Stimulated activated CD4-positive, alpha-beta T cell treated with anti-CD3 and anti-CD28 coated beads, Interleukin-4, amount 100 ng/mL, for 1 hour (primary cell): Measurements from ENCODE around the gene OCIAD1.
"Not testable (repeated sequence)": the region's sequence is repeated elsewhere in the genome, so short reads cannot be mapped to it uniquely, and the experiment has no call there.

Experiments used
- DNase-seq: peaks from one replicate; pipeline ENCODE4 v3.0.0-alpha.2; 2020

Gene OCIAD1

DNA sequence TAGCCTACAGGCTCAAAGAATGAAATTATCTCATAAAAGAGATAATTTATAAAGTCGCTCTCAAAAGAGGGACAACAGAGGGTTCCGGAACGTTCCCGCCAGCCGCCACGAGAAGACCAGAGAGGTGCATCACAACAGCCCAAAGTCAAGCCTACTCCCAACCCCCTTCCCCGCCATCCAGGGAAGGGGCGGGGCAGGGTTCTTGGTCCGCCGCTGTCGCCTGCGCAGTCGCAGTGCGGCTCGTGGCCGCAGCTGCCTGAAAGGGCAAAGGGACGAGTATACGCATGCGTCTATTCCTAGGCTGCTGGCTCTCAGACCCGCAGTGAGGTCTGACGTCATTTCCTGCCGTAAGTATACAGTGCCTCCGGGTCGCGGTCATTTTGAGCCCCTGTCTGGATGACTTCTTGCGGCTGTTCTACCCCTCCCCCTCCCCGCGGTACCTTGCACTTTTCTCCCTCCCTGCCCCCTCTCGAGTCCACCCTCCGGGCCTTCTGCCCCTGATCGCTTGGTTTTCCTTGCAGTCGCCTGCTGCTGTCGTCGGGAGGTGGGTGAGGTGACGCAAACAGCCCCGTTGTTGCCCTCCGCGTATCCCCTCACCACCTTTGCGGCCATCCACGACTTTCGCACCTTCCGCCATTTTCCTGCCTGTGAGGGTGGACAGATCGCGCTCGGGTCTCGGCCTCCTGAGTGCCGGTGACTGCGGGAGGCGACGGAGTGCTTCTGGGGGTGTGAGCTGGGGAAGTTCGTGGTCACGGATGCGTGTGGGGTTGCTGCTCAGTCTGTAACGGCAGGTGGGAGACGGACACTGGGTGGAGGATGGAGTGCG lies at the start of gene OCIAD1:
TSS of gene OCIAD1 (plus strand) at position 383 of the 826 bp plus-strand sequence. CDS start 1,537 bp downstream, outside the sequence.
- peak; percentile 87 for DNase-seq

GRCh38 chr4:48781968-48782367 lies 48.9 kb upstream of the OCIAD1 start:
- no peak for DNase-seq

DNA sequence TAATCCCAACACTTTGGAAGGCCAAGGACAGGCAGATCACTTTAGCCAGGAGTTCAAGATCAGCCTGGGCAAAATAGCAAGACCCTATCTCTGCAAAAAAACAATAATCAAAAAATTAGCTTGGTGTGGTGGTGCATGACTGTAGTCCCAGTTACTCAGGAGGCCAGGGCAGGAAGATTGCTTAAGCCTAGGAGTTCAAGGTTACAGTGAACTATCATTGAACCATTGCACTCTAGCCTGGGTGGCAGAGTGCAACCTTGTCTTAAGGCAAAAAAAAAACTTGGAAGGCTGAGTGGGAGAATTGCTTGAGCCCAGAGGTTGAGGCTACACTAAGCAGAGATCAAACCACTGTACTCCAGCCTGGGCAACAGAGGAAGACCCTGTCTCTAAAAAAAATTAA lies 45.6 kb upstream of the OCIAD1 start:
- no peak for DNase-seq

GRCh38 chr4:48786549-48786948 lies 44.3 kb upstream of the OCIAD1 start:
- no peak for DNase-seq

GRCh38 chr4:48787056-48787455 lies 43.8 kb upstream of the OCIAD1 start:
- no peak for DNase-seq

DNA sequence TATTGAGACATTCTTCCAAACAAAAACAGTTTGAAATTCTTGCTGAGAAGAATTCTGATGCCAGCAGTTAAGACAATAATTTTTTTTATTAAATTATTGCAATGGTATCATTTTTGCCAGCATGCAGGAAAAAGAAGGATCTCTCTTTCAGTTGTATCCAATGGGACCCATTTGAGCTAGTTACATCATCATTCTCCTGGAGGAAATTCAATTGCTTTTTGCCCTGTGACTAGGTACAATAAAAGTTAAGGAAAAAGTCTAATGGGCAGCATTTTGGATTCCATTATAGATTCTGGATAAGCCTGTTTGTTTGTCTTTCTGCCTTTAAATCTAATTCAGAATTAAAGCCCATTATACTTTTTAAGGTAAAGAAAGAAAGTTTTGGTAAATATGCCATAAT lies 40.3 kb upstream of the OCIAD1 start:
- no peak for DNase-seq

- no peak for DNase-seq
Measured at GRCh38 chr4:48791313-48791712, 39.6 kb upstream of the OCIAD1 start.

- DNase-seq: peak; percentile 10
Measured at GRCh38 chr4:48792348-48793006, 38.4 kb upstream of the OCIAD1 start.

DNA sequence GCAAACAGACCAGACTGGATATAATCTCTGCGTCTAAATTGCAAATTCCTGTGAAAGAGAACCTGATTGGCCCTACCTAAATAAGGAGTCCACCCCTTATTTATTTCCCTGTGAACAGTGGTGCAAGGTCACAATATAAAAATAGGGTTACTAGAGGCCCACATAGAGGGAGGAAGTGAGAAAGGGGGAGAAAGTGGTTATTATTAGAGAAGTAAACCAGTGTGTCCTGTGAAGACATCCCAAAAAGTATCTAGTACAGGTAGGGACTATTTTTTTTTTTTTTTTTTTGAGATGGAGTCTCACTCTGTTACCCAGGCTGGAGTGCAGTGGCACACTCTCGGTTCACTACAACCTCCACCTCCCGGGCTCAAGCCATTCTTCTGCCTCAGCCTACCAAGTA lies 35.8 kb upstream of the OCIAD1 start:
- no peak for DNase-seq

DNA sequence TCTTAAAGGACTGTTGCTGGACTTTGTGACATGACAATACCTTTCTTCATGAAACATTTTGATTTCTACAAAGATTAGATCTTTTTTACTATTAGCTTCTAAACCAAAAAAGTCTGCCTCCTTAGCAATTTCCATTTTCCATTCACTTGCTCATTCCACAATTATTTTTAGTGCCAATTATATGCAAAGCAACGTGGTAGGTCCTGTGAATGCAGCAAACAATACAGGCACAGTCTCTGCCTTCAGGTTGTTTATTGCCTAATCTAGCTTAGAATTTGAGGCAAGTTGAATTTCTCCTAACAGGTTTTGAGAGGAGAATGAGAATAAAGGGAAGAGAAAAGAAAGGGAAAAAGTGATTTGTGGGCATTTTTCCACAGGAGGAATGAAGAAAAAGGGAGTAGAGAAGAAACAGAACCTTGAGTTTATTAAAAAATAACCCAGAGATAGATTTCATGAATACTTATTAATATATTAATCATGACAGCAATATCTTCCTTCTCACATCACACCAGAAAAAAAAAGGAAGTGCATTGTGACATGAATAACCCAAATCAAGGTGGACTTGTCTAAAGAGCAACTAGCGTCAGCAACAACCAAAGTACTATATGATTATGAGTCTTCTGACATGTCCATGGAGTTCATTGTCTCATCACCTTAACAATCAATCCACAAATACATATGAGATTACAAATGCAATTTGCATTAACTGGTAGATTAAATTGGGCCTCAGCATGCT lies 34.5 kb upstream of the OCIAD1 start:
- no peak for DNase-seq

DNA sequence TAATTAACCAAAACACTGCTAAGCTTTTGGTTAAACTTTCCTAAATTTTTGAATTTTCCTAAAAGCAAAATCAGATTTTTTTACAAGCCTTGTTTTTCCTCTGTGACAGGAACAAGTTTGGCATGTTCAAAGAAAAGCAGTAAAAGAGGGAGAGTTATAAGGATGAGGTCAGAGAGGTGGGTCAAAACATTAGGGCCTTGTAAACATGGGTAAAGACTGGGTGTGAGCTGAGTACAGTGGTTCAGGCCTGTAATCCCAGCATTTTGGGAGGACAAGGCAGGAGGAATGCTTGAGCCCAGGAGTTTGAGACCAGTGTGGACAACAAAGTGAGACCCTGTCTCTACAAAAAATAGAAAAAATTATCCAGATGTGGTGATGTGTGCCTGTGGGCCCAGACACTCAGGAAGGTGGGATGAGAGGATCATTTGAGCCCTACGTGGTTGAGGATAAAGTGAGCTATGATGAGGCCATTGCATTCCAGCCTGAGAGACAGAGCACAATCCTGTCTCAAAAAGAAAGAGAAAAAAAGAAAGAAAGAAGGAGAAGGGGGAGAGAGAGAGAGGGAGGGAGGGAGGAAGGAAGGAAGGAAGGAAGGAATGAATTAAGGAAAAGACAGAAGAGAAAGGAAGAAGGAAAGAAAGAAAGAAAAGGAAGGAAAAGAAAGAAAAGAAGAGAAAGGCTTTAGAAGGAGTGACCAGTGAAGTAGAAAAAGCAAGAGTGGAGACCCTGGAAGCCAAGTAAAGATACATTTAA lies 33.8 kb upstream of the OCIAD1 start:
- DNase-seq: no peak

DNA sequence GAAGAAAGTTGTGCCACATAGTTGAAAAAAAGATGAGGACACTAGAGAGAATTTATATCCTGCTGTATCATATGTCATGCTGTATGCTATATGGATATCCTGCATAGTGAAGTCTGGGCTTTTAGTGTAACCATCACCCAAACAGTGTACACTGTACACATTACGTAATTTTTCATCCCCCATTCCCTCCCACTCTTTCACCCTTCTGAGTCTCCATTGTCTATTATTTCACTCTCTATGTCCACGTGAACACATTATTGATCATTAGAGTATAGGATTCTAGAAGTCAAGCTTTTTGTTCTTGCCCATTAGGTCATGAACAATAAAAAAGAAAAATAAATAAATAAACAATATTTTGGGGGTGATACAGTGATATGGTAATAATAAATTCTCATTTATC lies 32.8 kb upstream of the OCIAD1 start:
- no peak for DNase-seq

DNA sequence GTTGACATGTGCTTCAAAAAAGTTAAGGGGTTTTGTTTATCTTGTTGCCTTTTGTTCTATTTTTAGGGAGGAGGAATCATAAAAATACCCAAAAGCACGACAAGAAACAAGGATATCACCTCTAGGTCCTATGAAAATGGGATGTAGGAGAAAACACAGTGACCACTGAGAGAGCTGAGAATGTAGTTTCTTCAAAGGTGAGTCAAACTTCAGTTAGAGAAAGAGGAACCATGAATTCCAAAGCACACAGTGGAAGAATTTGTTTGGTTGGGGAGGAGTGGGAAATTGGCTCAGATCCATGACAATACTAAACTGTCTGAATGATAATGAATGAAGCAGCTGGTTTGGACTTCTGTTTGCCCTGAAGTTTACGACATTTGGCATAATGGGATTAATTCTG lies 31.7 kb upstream of the OCIAD1 start:
- no peak for DNase-seq

GRCh38 chr4:48800155-48800554 lies 30.7 kb upstream of the OCIAD1 start:
- not testable (repeated sequence) for DNase-seq

- no peak for DNase-seq
Measured at GRCh38 chr4:48801016-48801715, 29.7 kb upstream of the OCIAD1 start.

- DNase-seq: no peak
Measured at GRCh38 chr4:48804584-48805301, 26.1 kb upstream of the OCIAD1 start.

DNA sequence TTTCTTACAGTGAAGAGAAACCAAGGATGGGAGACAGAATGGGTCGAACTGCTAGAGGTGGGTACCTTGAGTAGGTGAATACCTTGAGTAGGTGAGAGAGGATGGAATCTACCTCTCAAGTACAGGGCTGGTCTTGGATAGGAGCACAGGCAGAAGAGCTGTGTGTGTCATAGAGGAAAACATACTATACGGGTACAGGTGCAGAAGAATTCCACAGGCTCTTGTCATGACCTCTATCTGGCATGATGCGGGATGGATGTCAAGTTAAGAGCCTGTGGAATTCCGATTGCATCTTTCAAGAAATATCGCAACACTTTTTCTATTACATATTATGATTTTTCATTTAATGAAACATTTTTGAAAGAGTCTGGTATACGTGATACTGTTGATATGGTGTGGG lies 18.0 kb upstream of the OCIAD1 start:
- no peak for DNase-seq

DNA sequence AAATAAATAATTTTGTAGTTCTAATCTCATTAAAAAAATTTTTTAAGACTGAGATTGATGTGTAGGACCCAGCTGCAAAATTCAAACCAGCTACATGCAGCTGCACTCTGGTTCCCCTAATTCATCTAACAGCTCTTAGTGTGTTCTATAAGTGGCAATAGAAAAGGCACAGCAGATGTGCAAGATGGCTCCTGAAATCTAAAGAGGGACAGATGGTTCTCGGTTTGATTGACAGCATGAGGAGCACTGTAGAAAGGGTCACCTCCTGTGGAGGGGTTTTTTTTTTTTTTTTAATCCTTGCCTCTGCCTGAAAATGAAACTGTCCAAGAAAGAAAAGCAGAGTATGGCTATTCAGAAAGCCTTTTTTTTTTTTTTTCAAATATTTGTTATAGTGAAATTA lies 16.9 kb upstream of the OCIAD1 start:
- DNase-seq: no peak

- DNase-seq: no peak
Measured at GRCh38 chr4:48815483-48815882, 15.4 kb upstream of the OCIAD1 start.

DNA sequence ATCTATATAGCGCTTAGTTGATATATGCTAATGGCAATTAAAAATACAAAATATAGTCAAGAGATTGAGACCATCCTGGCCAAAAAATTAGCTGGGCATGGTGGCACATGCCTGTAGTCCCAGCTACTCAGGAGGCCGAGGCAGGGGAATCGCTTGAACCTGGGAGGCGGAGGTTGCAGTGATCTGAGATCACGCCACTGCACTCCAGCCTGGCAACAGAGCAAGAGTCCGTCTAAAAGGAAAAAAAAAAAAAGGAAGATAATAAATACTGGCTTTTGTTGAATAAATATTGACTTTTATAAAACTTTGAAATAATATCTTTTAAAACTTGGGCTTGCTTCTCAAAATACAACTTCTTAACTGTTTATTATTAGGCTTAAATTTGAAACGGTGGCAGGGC lies 14.6 kb upstream of the OCIAD1 start:
- DNase-seq: not testable (repeated sequence)

GRCh38 chr4:48816971-48817370 lies 13.9 kb upstream of the OCIAD1 start:
- DNase-seq: no peak

DNA sequence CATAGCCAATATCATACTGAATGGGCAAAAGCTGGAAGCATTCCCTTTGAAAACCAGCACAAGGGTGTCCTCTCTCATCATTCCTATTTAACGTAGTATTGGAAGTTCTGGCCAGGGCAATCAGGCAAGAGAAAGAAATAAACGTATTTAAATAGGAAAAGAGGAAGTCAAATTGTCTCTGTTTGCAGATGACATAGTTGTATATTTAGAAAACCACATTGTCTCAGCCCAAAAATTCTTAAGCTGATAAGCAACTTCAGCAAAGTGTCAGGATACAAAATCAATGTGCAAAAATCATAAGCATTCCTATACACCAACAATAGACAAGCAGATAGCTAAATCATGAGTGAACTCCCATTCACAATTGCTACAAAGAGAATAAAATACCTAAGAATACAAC lies 9.5 kb upstream of the OCIAD1 start:
- DNase-seq: not testable (repeated sequence)
